GM12875 (cell line): ENCODE data around the gene TYMS.
"Not testable (repeated sequence)": the region's sequence is repeated elsewhere in the genome, so short reads cannot be mapped to it uniquely, and the experiment has no call there.

Experiments used
- H3K4me3 ChIP-seq: one replicate; pipeline ENCODE4 v1.5.1; 2011; ENCODE audit warnings: low read depth, low read length, control low read depth
- TF ChIP-seq, protein P1 (sequence below): IDR thresholded peaks from 2 replicates; pipeline ENCODE4 v1.5.1; 2011; ENCODE audit warnings: low read depth, mild to moderate bottlenecking, control low read depth, inconsistent platforms, low read length, moderate library complexity, borderline replicate concordance; ENCODE audit not compliant: insufficient read depth

The TYMS gene

GRCh38 chr18:680392-680791 lies 22.9 kb downstream of the TYMS start:
- H3K4me3 ChIP-seq: no peak overlapping the region
- TF ChIP-seq, protein P1, sequence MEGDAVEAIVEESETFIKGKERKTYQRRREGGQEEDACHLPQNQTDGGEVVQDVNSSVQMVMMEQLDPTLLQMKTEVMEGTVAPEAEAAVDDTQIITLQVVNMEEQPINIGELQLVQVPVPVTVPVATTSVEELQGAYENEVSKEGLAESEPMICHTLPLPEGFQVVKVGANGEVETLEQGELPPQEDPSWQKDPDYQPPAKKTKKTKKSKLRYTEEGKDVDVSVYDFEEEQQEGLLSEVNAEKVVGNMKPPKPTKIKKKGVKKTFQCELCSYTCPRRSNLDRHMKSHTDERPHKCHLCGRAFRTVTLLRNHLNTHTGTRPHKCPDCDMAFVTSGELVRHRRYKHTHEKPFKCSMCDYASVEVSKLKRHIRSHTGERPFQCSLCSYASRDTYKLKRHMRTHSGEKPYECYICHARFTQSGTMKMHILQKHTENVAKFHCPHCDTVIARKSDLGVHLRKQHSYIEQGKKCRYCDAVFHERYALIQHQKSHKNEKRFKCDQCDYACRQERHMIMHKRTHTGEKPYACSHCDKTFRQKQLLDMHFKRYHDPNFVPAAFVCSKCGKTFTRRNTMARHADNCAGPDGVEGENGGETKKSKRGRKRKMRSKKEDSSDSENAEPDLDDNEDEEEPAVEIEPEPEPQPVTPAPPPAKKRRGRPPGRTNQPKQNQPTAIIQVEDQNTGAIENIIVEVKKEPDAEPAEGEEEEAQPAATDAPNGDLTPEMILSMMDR: no peak

GRCh38 chr18:681985-682384 lies 24.5 kb downstream of the TYMS start:
- H3K4me3 ChIP-seq: no peak overlapping the region
- TF ChIP-seq, protein P1: no peak

DNA sequence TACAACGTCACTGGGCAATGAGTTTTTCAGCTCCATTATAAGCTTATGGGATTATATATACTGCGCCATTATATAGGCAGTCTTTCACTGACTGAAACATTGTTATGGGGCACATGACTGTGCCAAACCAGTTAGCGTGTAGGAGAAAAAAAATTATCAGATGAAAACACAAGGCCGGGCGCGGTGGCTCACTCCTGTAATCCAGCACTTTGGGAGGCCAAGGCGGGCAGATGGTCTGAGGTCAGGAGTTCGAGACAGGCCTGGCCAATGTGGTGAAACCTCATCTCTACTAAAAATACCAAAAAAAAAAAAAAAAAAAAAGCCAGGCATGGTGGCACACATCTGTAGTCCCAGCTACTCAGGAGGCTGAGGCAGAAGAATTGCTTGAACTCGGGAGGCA lies 25.0 kb downstream of the TYMS start:
- not testable (repeated sequence) for H3K4me3 ChIP-seq

DNA sequence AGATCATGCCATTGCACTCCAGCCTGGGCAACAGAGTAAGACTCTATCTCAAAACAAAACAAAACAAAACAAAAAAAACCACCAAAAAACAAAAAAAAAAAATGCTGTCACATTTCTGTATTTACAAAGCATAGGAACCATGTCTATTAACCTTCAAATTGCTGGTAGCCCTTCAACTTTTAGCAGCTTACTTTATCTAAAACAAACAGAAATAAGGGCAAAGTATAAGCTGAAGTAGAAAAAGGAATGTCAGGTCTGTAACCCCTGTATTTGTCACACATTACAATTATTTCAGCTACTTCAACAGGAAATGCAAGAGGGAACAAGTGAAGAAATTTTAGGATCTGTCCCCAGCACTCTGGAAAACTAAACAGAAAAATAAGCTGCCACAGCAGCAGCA lies 25.4 kb downstream of the TYMS start:
- H3K4me3 ChIP-seq: no peak overlapping the region
- TF ChIP-seq, protein P1: no peak

- TF ChIP-seq, protein P1: no peak
- H3K4me3 ChIP-seq: no peak overlapping the region
Measured at GRCh38 chr18:683531-683930, 26.1 kb downstream of the TYMS start.

GRCh38 chr18:685438-685837 lies 28.0 kb downstream of the TYMS start:
- H3K4me3 ChIP-seq: no peak overlapping the region
- TF ChIP-seq, protein P1: no peak

DNA sequence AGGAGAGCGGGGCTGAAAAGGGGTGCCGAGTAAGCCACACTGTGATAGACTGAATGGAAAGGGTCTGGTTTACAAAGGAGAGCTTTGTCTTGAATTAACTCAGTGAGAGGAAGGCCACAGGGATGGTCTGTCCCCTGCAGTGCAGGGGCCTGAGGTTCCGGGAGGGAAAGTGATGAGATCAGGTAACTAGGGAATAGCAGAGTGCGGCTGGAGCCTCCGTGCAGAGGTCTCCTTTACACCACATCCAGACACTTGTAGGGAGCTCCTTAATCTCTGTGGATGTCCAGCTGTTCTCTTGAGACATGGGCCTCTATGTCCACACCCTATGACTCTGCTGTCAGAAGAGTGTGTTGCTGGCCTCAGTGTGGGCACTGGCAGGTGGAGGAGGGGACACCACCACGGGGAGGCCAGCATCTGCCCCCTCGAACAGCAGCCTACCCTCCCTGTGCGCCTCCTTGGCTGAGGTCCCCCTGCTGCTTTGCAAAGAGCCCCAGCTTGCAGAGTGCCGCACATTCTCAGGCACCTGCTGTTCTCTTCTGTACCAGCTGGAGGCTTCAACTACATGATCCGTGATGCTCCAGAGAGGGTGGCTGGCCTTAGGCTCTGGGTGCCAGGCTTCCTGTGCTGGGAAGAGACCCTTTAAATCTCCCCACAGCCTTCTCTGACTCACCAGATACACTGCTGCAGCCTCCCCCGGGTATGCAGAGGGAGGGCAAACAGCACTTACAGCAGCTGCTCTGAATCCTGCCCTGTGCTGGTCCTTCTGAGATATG lies 29.1 kb downstream of the TYMS start:
- H3K4me3 ChIP-seq: no peak overlapping the region
- TF ChIP-seq, protein P1: no peak
